GM10266 (cell line): ENCODE results near the gene DCHS1.

Experiments used
- DNase-seq: peaks from one replicate; pipeline ENCODE4 v3.0.0; 2012; ENCODE audit errors: extremely low spot score
- TF ChIP-seq, protein P1 (sequence below): IDR thresholded peaks from 2 replicates; pipeline ENCODE4 v1.5.1; 2012; ENCODE audit warnings: mild to moderate bottlenecking, low read depth; ENCODE audit not compliant: control insufficient read depth, insufficient read depth; ENCODE audit errors: missing control alignments

The DCHS1 gene

DNA sequence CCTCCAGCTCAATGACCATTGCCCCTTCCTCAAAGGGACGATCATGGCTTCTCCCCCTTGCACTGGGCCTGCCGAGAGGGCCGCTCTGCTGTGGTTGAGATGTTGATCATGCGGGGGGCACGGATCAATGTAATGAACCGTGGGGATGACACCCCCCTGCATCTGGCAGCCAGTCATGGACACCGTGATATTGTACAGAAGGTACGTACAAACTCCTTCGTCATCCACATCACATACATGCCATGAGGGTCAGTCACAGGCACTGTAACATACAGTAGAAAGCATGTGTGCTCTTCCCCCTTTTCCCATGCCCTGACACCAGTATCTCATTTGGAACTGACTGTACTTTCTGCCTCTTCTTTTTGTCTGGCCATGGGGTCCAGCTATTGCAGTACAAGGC lies 47.6 kb downstream of the DCHS1 start:
- TF ChIP-seq, protein P1, sequence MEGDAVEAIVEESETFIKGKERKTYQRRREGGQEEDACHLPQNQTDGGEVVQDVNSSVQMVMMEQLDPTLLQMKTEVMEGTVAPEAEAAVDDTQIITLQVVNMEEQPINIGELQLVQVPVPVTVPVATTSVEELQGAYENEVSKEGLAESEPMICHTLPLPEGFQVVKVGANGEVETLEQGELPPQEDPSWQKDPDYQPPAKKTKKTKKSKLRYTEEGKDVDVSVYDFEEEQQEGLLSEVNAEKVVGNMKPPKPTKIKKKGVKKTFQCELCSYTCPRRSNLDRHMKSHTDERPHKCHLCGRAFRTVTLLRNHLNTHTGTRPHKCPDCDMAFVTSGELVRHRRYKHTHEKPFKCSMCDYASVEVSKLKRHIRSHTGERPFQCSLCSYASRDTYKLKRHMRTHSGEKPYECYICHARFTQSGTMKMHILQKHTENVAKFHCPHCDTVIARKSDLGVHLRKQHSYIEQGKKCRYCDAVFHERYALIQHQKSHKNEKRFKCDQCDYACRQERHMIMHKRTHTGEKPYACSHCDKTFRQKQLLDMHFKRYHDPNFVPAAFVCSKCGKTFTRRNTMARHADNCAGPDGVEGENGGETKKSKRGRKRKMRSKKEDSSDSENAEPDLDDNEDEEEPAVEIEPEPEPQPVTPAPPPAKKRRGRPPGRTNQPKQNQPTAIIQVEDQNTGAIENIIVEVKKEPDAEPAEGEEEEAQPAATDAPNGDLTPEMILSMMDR, result no peak
- DNase-seq, result no peak

DNA sequence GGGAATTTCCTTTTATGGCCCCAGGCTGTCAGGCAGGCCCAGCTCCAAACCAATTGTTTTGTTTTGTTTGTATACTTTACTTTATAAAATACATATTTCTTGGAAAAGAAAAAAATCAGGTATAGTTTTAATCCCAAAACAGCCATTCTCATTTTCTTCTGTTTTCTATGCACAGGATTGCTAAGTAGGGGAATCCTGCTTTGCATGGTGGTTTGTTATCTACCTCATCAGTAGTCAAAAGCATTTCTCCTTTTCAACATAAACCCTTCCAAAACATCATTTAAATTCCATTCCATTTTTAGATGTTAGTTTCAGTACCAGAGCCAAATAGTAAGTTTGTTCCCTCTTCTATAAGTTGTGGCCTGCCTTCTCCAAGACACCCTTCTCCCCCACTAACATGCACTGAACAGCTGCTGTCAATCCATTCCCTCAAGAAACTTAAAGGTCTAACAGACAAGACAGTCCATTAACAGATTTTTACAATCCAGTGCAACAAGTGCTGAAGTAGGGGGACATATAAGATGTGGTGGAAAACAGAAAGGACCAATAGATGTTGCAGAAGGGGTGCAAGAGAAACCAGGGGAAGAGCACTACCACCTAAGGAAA lies 48.3 kb downstream of the DCHS1 start:
- TF ChIP-seq, protein P1, result no peak
- no peak for DNase-seq

DNA sequence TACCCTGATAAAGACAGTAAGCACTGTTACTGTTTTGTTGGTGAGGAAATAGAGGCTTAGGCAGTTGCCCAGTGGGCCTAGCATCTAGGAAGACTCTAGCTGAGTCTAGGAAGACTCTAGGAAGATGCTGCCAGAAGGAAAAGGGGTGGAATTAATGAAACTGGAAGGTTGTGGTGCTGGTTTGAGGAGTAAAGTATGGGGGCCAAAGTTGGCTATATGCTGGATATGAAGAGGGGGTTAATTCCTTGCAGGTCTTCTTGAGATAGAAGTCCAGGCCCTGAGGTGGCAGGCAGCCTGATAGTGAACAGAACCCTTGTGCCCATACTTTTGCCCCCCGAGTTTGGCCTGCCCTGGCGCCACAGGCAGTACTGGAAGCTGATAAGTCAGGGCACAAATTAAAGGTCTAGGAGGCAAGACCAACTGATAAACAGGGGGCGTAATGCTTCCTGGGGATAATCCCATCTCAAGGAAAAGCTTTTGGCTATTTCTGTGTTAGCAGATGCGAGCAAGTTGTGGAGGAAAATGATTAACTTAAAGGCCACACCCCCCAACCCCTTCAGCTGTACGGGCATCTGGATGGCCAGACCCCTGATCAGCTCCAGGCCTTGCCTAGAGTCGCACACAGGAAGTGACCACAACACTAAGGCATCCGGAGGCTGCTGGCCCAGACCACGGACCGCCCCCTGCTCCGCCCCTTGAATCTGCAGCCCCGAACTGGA lies 49.0 kb downstream of the DCHS1 start:
- TF ChIP-seq, protein P1, result no peak
- DNase-seq, result peak; percentile 88

DNA sequence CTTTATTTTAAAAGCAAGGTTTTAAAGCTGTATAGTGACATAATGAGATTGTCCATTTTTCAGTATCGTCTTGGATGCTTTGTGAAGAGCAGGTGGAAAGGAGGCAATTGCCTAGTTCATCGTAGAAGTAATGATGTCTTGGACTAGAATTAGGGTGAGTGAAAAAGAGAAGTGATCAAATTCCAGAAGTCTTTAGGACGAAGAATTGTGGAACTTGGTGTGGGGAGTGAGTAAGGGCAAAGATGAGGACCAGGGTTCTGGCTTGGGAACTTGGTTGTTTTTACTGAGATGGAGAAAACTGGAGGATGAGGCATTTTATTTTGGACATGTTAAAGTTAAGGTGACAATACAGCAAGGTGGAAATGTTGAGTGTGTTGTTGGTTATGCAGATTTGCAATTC lies 50.8 kb downstream of the DCHS1 start:
- TF ChIP-seq, protein P1, result no peak
- DNase-seq, result no peak

DNA sequence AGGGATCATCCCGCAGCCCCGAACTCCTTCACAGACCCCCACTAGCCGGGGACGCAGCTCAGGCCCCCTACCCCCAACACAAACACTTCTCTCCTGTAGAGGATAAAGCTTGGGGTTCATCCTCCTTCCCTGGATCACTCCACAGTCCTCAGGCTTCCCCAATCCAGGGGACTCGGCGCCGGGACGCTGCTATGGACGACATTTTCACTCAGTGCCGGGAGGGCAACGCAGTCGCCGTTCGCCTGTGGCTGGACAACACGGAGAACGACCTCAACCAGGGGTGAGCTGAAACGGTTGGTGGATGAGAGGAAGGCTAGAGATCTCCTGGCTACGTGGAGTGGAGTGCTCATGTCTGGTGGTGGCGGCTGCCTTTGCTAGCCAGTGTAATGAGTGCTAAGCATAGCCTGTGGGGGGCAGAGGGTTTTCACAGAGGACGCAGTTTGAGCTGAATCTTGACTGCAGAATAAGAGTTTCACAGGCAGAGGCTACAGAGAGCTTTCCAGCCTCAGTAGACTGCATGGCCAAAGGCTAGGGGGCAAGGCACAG lies 51.5 kb downstream of the DCHS1 start:
- DNase-seq, result peak; percentile 84

DNA sequence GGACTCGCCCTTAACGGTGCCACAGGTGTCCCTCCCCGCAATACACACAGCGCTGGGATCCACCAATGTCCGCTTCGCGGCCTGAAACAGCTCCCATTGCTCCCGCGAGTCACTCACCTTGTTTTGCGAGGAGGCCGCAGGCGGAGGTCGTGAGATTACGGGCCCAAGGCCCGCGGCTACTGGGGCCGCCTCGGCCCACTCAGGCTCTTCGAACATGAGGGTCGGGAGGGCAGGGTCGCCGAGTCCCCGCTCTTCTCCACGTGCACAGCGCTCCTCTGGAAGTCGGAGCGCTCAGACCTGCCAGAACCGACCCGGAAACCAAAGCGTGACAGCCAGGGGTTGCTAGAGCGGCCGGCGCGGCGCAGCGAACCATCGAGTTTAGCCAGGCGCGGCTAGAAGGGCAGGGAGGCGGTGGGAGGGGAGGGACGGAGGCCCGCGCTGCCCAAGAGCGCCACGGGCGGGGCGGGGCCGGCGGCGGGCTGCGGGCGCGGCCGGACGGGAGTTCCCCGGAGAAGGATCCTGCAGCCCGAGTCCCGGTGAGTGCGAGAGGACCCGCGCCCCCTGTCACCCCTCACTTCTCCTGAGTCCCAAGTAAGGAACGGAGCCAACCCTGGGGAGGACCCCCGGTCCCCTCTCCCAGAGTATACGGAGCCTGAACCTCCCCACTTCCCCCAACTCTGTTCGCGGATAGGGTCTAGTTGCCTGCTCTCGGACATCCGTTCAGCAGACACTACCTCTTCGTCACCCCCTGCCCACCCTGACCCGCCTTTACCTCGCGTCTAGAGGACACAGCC lies 52.1 kb downstream of the DCHS1 start, which contains the start of the genes ILK and RRP8:
ILK (plus strand) TSS at position 488 of the 794 bp plus-strand sequence. CDS start 498 bp downstream, outside the sequence.
RRP8 (minus strand) TSS at position 330 of the 794 bp plus-strand sequence; CDS start at position 216, 114 bp downstream.
- TF ChIP-seq, protein P1, result no peak

More for the DNA sequence above, 51.5 kb downstream of the DCHS1 start:
- TF ChIP-seq, protein P1, result peak; percentile 44

More for the DNA sequence above, 52.1 kb downstream of the DCHS1 start, which contains the start of the genes ILK and RRP8:
- peak; percentile 92 for DNase-seq
